IPS DF 19.7 (cell line): ENCODE measurements around the gene PEX16.

Source experiments
- DNase-seq: peaks from one replicate; pipeline ENCODE4 v3.0.0-alpha.2; 2013; ENCODE audit warnings: low read depth, low spot score

PEX16 gene

DNA sequence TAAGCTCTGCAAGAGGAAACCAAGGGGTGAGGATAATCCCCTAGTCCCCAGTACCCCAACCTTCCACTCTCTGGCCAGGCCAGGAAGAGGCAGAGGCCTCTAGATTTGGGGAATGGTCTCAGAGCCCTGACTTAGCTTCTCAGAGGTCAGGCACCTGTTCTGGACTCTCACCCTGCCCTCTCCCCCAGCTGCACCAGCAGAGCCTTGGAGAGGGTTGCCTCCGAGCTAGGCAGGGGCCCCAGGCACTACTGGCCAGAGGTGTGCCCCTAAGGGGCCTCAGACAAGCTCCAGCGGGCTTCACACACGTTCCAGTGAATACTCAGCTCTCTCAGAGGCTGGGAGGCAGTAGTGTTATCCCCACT, 18.6 kb downstream of the PEX16 start:
- no peak for DNase-seq

DNA sequence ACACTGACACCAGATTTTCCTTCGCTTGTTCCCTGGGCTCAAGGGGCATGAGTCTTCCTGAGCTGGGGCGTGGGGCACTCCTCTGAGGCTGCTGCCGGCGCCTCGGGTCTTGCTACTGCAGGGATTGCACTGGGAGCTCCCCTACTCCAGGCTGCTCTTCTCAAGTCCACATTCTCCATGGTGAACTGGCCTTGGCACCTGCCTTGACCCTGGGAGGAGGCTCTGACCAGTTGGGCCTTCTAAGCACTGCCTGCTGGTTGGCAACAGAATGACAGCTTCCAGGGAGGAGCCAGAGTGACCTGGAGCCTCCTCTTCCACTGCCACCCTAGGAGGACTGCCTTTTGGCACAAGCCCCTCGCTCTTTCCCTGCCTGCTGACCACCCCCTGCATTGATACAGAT, 20.1 kb downstream of the PEX16 start:
- no peak for DNase-seq

DNA sequence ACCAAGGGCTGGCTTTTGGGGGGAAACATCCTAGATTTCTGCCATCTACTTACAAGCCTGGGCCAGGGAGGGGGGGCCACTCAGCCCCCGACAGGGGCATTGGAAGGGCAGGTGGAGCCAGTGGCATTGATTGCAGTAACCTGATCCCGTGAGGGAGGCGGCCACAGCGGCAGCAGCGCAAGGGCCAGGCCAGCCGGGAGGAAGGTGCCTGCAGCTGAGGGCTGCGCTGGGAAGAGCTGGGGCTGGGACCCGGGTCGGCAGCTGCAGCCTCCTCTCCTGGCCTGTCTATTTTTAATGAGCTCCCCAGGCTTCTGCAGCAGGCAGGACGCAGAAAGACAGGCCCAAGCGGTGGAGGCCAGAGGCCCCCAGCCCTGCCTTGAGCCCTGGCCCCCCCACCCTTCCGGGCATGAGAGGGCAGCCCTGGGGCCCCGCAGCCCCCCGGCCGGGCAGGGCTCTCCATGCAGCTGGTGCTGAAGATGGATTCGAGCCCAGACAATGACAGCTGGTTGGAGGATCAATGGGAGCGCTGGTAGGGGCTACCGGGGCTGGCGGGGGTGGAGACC, 21.2 kb downstream of the PEX16 start:
- no peak for DNase-seq

DNA sequence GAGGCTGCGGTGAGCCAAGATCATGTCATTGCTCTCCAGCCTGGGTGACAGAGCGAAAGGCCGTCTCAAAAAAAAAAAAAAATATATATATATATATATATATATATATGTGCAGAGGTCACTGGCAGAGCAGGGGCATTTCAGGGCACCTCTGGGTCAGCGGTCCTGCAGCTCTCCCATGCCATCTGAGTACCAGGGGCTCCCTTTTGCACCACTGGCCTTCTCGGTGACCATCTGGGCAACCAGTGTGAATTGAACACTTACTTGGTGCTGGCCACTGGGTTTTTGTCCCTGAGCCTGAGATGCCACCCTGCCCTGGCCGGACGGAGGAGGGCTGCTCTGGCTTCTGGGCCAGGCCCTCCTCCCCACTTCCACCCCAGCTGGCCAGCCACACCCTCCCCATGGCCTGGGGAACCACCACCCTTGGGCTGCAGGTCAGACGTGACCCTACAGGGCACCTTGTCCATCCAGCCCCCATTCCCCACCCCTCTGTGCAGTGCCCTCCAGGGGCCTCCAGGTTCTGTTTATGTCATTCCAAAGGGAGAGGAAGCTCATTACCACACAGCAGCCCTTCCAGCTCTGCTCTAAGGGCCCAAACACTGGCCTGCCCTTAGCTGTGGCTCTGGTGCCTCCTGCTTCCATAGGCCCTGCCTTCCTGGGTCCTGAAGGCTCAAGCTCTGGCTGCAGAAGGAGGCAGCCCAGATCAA, 22.0 kb downstream of the PEX16 start:
- DNase-seq = no peak

DNA sequence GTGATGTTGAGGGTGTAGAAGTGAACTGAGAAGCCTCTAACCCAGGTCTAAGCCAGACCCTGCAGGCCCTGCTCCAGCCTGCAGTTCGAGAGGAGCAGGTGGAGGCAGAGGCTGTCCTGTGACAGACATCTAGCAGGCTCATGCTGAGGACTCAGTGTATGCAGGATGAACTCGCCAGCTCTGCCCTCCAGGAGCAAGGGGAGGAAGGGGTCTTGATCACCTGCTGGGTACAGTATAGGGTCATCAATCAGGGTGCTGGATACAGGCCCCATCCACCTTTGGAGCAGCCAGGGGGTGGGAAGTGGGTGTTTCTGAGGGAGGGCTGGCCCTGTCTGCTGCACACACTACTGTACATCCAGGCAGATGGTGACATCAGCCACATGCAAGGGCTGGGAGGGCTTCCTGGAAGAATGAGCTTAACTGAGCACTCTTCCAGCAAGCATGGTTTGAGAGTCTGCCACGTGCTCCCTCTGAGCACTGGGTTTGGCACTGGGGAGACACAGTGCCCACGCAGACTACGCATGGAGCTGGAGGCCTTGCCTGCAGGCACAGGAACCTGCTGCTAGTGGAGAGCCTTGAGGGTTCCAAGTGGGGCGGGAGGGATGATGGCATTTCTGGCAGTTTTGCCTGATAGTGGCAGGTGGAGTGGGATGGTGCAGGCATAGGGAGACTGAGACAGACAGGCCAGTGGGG, 23.0 kb downstream of the PEX16 start:
- DNase-seq = no peak

DNA sequence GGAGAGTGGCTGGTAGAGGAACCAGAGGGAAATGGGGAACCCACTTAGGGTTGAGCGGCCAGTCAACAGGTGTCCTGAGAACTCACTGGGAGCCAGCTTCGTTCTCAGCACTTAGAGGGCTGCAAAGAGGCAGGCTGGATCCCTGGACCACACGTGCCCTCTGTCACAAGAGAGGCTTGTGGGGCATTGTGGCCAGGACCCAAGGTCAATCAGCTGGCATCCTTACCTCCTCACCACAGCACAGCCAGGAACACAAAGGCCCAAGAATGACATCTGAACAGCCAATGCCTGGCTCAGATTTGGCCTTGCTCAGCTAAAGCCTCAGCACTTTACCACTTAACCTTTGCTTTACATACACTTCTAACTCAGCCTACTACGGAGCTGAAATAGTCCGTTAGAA, 24.8 kb downstream of the PEX16 start:
- no peak for DNase-seq

DNA sequence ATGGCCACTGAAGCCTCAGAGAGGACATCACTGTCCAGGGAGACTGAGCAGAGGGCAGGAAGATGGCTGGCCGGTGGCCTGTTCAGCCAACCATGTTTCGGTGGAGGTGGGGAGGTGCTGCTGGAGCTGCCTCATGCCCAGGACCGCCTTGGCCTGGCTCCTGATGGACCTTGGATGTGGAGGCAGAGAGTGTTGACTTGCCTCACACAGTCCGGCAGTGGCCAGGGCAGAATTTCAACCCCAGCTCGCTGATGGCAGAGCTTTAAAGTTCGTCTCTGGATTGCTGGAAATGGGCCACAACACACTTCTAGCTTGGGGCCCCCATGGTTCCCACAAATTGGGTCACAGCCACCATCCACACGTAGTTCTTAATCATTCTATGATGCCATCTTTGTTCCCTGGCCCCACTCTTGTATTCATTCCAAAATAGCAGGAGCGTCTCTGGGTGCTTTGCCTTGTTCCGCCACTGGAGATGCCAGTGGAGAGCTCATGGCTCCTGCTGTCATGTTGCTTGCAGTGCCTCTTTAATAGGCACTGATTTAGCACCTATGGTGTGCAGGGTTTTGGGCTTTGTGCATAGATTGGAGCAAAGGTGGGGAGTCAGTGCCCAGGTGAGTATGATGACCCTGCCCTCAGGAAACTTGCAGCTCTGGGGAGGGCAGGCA, 26.7 kb downstream of the PEX16 start:
- DNase-seq = no peak

DNA sequence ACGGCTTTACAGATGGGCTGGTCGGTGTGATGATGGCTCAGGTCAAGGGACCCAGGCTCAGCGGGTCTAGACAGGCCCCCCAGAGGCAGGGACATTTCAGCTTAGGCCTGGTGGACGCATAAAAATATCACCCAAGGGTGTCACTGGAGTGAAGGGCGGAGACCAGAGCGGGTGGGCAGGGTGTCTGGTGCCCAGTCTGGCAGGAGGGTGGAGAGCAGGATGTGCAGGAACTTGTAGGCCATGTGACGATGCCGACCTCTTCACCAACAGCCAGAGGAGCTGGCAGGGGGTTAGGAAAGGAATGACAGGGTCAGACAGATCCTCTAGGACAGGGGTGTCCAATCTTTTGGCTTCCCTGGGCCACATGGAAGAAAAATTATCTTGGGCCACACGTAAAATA, 27.7 kb downstream of the PEX16 start:
- DNase-seq = no peak

DNA sequence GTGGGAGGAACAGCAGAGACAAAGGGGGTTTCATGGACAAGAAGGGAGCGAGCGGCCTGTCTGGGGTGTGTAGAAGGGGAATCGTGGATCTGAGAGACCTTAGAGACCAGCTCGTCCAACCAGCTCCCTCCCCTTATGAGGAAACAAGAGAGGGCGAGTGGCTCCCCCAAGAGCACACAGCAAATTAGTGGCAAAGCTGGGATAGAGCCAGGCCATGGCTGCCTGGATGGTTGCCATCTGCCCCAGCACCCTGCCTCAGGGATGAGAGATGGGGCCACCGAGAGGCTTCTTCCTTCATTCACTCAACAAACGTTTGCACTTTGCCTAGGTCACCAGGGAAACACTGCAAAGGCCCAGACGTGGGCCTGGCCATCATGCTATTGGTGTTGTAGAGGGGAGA, 28.1 kb downstream of the PEX16 start:
- DNase-seq = no peak

DNA sequence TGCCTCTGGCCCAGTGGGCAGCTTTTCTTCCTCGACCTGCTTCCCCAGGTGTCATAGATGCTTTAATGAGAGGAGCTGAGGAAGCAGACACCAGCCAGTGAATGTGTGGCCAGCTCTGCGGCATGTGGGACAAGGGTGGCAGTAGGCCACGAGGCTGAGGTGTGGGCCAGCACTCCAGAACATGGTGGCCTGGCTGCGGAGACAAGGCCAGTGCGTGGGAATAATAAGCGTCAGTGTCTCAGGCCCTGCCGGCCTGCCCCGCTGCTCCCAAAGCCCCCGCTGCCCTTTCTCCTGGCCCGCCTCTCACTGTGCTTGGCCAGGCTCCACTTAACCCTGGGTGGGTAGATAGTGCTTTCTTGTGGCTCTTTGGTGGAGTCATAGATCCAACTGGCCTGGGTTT, 30.1 kb downstream of the PEX16 start:
- no peak for DNase-seq

DNA sequence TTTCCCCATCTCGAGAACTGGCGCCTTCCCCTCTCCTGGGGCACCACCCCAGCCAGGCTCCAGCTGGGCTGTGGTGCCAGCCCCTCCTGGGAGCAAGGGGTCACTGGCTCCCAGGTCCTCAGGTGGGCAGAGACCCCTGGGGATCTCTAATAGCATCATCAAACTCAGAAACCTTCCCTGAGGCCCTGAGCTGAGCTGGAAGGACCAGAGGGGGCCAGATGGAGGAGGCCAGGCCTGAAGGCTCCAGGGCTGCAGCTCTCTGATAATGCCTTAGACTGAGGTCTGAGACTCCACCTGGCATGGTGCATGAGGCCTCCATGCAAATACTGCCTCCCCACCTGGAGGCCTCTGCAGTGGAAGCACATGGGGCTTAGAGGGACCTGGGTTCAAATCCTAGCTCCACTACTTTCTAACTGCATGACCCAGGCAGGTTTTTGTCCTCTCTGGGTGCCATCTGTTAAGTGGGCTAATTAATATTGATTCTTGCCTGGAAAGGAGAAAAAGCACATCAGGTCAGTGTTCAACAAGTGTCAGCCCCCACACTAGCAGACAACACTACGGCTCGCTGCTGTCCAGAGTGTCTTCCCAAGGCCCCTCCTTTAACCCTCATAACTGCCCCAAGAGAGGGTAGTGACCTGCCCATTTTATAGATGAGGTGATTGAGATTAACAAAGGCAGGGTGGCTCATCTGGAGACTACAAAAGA, 30.7 kb downstream of the PEX16 start:
- no peak for DNase-seq

DNA sequence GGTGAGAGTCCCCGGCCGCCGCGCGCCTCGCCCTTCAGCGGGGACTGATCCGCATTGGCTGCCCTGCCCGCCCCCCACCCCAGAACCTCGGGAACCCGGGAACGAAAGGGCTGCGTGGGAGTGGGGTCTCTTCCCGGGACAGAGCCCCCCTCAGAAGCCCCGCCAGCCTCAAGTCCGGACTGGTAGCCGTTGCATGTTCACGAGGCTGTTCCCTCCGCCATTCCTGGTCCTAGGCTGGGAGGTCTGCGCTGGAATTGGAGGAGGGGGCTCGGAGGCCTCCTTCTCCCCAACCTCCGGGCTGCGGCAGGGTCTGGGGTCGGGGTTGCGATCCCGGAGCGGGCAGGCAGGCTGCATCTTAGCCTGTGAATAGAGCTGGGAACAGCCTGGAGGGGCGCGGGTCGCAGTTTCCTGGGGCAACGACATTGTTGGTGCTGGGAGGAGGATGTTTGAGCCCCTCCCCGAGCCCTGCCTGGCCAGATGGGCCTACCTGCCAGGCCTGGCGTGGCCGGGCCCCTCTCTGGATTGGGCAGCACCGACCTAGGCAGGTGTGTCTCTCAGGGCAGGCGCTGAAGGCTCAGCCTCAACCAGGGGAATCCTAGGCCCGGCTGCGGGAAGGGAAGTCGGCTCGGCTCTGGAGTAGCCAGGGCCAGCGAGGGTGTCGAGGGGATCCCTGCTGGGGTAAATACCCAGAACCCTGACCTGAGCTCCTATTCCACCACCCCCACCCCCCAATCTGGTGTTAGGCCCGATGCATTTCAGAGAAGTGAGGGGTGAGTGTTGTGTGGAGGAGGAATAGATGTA, 31.6 kb downstream of the PEX16 start:
- DNase-seq = no peak

DNA sequence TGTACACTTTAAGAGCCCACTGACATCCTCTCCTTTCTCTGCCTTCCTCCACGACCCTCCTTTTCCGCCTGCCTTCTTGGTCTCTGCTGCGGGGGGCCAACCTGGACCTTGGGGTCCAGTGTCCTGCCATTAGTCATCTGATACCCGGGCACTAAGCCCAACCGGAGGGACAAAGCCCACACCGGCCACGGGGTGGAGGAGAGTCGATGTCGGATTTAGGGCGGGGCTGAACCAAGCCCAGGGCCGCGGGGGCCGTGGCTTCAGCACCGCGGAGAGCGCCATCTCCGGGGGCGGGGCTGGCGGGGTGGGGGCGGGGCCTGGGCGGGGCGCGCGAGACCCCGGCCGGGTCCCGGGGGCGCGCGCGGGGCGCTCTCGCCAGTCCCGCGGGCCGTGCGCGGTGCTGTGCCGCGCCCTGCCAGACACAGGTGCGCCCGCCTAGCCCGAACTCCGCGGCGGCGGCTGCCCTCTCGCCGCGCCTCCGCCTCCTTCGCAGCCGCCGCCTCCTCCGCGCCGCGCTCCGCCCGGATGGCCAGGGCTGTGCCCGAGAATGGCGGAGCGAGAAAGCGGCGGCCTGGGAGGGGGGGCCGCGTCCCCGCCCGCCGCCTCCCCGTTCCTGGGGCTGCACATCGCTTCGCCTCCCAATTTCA, 32.3 kb downstream of the PEX16 start, which contains the start of gene MAPK8IP1:
Gene MAPK8IP1 (plus strand): TSS at position 378 of the 647 bp plus-strand sequence. CDS start 170 bp downstream, at position 548.
- no peak for DNase-seq

DNA sequence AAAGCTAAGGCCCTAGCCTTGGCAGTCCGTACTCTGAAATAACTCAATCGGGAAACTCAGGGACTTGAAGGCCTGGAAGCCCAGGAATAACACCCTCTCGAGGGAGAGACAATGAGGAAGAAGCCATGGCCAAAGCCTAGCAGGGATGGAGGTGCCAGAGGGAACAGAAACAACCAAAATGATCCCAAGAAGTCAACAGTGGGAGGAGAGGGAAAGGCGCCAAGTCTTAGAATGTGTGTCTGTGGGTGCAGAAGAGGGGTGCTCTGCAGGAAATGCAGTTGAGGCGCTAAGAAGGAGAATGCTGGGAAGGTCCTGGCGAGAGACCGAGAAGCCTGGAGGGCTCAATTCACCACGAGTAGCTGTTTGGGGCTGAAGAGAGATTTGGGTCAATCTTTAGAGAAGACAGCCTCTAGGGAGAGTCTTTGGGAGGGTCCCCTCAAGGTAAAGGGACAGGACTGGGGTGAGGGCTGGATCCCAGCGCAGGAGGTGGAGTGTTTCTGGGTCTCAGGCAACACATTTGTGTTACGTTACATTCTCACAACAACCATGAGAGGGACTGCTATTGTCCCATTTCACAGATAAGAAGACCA, 33.0 kb downstream of the PEX16 start:
- DNase-seq = no peak

DNA sequence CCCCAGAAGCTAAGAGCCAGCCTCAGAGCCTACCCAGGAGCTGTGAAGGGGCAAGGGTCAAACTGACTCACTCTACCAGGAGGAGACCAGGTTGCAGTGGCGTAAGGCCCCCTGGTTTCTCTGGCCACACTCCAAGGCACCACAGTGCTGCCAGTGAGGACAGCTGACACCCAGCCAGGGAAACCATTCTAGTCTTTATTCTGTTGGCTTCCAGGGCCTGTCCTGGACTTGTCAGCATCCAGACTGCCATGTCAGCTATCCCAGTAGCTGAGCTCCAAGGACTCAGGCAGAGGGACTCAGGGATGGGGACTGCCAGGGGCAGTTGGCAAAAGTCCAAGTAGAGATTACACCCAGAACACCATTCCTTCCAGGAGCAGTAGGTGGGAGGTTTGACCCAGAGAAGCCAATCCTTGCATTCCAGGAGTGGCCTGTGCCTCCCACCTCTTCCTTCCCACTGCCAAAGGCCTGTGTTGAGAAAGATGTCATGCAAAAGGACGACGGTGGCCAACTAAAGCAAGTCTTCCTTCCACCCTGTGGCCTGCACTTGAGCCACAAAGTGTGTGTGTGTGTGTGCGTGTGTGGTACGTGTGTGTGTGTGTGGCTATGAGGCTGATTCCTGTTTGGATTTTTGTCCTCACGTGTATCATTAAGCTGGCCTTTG, 35.8 kb downstream of the PEX16 start:
- DNase-seq = no peak

DNA sequence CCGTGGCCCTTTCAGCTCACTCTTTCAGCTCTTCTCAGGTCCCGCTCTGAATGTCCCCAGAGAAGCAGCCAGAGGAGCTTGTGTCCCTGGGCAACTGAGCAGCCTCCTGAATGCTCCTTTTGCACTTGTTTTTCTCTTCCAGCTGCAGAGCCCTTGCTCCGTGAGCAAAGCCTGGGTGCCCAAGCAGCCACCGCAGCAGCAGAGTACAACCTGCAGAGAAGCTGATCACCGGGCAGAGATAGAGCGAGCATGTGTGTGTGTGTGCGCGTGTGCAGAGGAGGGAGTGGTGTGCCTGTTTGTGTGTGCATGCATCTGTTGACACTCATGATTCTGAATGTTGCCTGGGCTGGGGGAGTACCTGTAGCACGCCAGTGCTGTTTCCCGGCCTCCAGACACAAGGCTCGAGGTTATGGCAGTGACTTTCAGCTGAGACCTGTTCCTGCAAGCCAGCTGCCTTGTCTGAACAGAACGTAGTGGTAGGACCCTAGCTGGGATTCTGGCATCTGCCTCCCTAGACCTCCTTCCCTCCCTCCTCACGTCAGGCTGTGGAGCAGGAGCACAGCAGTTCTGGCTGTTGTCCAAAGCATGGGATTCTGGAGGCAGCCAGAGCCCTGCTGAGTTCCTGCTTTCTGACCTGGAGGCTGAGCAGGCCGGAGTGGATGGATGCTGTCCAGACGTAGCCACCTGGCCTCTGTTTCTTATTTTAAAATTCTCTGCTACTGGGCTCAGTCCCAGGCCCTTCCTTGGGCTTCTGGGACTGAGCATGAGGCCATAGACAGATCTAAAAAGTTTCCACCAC, 36.7 kb downstream of the PEX16 start:
- no peak for DNase-seq

DNA sequence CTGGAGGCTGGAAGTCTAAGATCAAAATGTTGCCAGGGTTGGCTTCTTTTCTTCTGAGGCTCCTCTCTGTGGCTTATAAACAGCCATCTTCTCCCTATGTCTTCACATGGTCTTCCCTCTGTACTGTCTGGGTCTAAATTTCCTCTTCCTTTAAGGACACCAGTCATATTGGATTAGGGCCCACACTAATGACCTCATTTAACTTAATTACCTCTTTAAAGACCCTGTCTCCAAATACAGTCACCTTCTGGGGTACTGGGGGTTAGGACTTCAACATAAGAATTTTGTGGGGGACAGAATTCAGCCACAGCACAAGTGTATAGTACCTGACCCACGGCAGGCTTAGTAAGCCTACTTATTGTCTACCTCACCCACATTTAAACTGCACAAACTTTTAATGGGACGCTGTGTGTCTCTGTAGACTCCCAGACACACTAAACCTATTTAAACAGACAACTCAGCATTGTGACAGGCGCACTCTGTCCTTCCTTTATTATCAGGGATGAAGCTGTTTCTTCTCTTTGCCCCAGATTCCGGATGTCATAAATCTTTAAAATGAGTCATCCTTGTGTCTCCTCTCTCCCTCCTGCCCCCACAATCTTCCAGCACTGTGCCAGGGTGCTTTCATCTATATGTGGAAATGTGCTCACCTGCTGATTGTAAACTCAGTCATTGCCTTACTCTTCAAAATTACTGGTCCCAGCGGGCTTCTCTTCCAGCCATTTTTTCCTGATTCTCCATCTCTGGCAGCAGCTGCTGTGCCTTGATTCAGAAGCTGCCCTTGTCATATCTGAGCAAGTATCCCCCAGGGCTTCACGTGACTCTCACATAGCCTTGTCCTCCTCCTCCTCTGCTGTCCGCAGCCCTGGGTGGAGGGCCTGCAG, 37.6 kb downstream of the PEX16 start:
- DNase-seq = no peak

DNA sequence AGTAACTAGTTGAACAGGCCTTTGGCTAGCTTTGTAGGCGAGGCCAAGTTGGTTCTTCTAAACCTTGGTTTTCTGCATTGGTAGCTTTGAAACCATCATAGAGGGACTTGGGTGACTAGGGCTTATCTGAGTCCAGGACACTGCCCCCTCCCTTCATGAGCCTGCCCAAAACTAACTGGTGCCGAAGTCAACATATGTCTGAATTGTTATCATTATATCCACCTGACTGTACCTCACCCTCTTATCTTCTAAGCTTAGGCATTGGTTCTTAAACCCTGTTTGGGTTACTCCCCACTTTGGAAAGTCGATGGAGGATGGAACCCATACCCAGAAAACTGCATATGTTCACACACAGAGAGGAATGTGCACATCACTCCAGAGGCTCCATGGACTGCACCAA, 39.8 kb downstream of the PEX16 start:
- no peak for DNase-seq
